GM12892 (cell line): ENCODE data around the gene AOAH.

Experiments
- POLR2A ChIP-seq: IDR thresholded peaks from 2 replicates; pipeline ENCODE4 v1.6.1; 2011; ENCODE audit warnings: low read depth, low read length, control low read depth
- POLR2AphosphoS5 ChIP-seq: IDR thresholded peaks from 2 replicates; pipeline ENCODE4 v1.6.1; 2011; ENCODE audit warnings: low read depth, low read length, control low read depth
- TAF1 ChIP-seq: IDR thresholded peaks from 2 replicates; pipeline ENCODE4 v1.6.1; 2011; ENCODE audit warnings: low read depth, mild to moderate bottlenecking, control low read depth, low read length, borderline replicate concordance

DNA sequence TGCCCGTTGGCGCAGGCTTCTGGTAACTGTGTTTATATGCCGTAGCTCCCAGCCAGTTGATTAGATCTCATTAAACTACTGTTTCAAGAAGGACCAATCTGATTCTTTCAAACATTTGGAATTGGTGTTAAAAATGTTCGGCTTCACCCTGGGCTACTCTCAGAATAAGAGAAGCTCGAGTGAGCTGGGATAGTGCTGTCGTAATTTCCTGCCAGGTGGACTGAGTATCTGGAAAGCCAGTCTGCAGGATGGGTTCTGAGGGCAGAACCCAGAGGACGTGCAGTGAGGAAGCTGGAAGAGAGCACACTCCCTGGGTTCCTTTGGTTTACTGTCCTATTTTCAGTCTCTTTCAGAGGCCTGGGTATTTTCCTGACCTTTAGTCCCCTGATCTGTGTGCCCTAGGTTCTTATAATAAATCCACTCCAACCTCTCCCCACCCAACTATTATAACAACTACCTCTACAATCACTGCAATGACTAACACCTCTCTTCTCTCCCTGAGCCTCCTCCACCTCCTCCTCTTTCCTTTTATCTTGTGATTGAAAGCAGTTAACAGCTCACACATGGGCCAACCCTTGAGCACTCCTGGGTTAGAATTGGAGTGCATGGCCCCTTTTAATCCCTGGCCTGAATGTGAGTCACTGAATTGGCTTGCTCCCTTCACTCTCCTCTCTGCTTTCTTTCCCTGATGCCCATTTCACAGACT, 63.0 kb downstream of the AOAH start:
- TF ChIP-seq POLR2A (no peak), POLR2AphosphoS5 (no peak), TAF1 (no peak)
